Measurements from ENCODE around the gene SETD9.

The SETD9 gene

DNA sequence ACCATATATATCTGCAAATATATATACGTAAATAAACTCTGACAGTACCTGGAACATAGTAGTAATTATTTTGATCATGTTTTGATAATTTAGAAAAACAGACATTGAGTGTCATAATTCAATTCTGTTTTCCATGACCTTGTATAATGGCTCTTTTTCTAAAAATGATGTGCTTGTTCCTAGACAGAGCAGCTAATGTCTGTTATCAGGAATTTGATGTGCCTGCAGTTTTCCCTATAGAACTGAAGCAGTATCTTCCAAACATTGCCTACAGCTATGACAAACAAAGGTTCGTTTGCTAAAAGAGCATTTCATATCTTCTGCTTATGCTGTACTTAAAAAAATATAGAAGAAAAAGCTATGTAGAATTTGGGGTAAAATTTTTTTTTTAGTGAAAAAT lies 5.3 kb downstream of the SETD9 start:
- H3K4me1 Mint-ChIP-seq: peaks cover 16% of the 10 kb centered on the region
- no peaks in the 10 kb centered on the region for H3K36me3 Mint-ChIP-seq
- no peak overlapping the region for H3K4me3 Mint-ChIP-seq
- H3K27me3 Mint-ChIP-seq: no peaks in the 10 kb centered on the region
- H3K27ac Mint-ChIP-seq: no peak overlapping the region
- H3K9me3 Mint-ChIP-seq: no peaks in the 10 kb centered on the region

DNA sequence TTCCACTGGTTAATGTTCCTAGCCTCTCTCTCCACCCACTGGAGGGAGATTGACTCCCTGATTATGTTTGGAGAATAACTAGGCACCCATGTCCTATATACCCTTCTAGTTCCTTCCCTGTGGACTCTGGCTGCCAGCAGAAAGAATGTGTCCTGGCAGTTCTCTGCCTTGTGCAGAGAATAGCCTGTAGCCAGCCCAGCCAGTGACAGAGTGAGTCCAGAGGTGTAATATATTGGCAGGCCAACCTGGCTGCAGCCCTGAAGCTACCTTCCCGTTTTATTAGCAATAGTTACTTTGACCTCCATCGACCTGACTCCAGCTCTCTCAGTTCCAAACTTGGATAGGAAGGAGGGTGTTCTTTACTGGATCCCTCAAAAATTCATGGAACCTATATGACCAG lies 8.1 kb downstream of the SETD9 start:
- no peak overlapping the region for H3K4me3 Mint-ChIP-seq
- peaks cover under 1% of the 10 kb centered on the region for H3K36me3 Mint-ChIP-seq

DNA sequence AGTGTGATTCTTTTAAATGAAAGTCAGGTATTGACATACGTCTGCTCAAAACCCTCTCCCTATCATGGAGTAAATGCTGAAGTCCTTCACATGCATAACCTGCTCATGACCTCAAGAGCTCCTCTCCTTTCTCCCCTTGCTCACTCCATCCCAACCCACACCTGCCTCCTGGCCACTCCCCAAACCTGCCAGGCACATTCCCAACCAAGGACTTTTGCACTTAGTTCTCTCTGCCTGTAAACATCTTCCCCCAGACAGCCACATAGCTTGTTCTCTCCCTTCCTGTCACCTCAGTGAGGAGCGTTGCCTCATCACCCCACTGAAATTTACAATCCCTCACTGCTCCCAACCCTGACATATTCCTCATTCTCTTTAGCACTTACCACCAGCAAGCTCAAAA lies 8.7 kb downstream of the SETD9 start:
- H3K27ac Mint-ChIP-seq: no peak overlapping the region
- no peaks in the 10 kb centered on the region for H3K9me3 Mint-ChIP-seq
- H3K27me3 Mint-ChIP-seq: no peaks in the 10 kb centered on the region
- H3K4me3 Mint-ChIP-seq: no peak overlapping the region
- peaks cover 10% of the 10 kb centered on the region for H3K4me1 Mint-ChIP-seq
- peaks cover 1% of the 10 kb centered on the region for H3K36me3 Mint-ChIP-seq

More for the DNA sequence above, 8.1 kb downstream of the SETD9 start:
- H3K9me3 Mint-ChIP-seq: no peaks in the 10 kb centered on the region
- peaks cover 8% of the 10 kb centered on the region for H3K4me1 Mint-ChIP-seq
- no peaks in the 10 kb centered on the region for H3K27me3 Mint-ChIP-seq
- no peak overlapping the region for H3K27ac Mint-ChIP-seq

DNA sequence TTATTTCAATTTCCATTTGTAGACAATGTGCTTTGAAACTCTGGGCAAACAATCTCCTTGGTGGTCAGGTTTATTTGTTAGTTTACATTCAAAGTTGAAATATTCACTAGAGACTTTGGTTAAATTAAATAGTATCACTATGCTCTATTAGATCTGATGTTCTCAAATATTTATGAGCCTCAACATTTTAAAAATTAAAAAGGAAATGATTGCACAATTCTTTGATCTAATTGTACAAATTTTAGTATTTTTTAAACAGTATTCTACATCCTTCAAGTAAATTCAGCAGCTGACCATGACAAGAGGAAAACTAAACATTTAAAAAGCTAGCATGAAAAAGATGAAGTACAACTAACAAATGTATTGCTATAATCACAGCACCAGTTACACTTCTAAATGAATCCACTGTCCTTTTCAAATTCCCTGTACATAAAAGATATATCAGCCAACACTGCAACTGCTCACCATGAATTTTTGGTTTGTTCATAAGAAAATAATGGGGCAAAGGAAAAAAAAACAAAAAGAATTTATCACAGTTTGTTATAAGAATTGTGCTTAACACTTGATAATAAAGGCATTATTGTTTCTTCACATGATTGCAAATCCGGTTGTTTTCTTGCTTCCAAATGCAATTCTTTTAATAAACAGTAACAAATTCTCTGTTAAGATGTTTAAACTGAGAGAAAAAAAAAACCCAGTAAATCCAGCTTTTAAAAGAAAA lies 10.7 kb downstream of the SETD9 start:
- H3K4me3 Mint-ChIP-seq: no peak overlapping the region
- peaks cover 10% of the 10 kb centered on the region for H3K4me1 Mint-ChIP-seq
- H3K9me3 Mint-ChIP-seq: no peaks in the 10 kb centered on the region
- H3K27ac Mint-ChIP-seq: no peak overlapping the region
- peaks cover 7% of the 10 kb centered on the region for H3K36me3 Mint-ChIP-seq
- H3K27me3 Mint-ChIP-seq: no peaks in the 10 kb centered on the region

DNA sequence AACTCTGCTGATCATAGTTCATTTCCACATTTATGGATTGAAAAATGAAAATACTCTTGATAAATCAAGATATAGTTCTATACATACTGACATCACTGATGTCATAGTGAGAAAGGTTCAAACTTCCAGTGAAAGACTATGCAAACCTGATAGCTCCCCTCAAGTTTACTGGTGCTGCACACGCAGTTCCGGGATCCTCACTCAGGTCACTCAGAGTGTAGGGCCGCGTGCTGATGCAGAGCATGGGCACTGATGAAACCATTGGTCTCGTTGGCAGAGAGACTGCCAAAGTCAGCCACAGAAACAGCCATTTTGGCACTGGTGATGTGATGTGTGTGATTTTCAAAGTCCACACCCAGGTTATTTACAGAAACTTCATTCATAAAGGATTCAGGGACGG lies 13.5 kb downstream of the SETD9 start:
- peaks cover 19% of the 10 kb centered on the region for H3K36me3 Mint-ChIP-seq
- no peak overlapping the region for H3K27ac Mint-ChIP-seq

DNA sequence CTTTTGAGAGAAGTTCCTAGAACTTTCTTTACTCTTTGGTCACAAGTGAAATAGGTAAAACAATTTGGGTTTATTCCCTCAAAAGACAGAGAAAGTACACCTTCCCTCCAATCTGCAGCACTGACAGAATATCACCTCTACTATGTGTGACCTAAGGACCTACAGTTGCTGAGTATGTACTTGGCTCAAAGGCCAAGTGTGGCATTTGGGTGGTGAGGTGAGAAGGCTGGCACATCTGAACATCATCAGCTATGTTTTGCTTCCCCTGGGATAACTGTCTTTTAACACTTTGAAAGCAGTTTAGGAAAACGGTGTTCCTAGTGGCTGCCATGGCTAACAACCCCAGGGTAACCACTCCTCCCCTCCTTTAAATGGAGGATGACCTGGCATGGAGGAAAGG lies 24.9 kb downstream of the SETD9 start:
- Mint-ChIP-seq H3K4me1 (no peaks in the 10 kb centered on the region), H3K36me3 (peaks cover 8% of the 10 kb centered on the region), H3K27me3 (no peaks in the 10 kb centered on the region), H3K27ac (no peak overlapping the region), H3K4me3 (no peak overlapping the region), H3K9me3 (no peaks in the 10 kb centered on the region)

More for the DNA sequence above, 13.5 kb downstream of the SETD9 start:
- Mint-ChIP-seq H3K27me3 (no peaks in the 10 kb centered on the region), H3K4me1 (peaks cover 10% of the 10 kb centered on the region), H3K9me3 (no peaks in the 10 kb centered on the region), H3K4me3 (no peak overlapping the region)

DNA sequence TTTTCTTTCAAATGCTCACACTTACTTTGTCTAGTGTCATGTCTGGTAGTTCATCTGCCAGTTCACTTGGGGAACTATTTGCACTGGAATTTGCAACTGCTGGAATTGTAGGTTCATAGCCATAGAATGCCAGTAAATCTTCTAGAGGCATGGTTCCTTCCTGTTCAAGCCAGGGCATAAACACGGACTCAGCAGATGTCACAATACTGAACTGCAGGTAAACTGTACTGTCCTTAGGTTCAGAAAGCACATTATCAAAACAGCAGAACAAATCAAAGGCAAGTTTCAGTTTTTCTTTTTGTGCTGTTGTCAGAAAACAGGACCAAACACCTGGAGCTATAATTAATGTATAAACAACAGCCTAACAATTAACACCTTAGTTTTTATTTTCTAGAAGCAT lies 29.5 kb downstream of the SETD9 start:
- Mint-ChIP-seq H3K27ac (no peak overlapping the region), H3K9me3 (no peaks in the 10 kb centered on the region), H3K4me3 (no peak overlapping the region), H3K27me3 (no peaks in the 10 kb centered on the region), H3K36me3 (peaks cover 34% of the 10 kb centered on the region), H3K4me1 (peaks cover 12% of the 10 kb centered on the region)

DNA sequence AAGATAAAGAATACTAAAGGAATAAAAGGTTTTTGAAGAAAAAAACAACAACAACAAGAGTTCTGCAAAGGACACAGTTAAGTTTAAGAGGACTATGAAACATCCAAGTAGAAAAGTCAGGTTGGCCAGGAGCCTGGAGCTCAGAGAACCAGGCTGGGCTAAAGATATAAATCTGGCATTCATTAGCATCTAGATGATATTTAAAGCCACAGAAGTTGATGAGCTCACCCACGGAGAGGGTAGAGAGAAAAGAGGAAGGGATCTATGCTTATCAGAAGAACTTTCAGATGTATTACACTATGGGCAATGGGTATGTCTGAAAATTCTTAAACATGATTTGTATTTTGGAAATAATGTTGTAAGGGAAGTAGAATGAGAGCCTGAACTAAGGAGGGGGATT lies 32.6 kb downstream of the SETD9 start:
- H3K4me3 Mint-ChIP-seq: no peak overlapping the region
- H3K9me3 Mint-ChIP-seq: no peaks in the 10 kb centered on the region
- peaks cover 35% of the 10 kb centered on the region for H3K36me3 Mint-ChIP-seq
- H3K27ac Mint-ChIP-seq: no peak overlapping the region
- H3K27me3 Mint-ChIP-seq: no peaks in the 10 kb centered on the region
- peaks cover 12% of the 10 kb centered on the region for H3K4me1 Mint-ChIP-seq

DNA sequence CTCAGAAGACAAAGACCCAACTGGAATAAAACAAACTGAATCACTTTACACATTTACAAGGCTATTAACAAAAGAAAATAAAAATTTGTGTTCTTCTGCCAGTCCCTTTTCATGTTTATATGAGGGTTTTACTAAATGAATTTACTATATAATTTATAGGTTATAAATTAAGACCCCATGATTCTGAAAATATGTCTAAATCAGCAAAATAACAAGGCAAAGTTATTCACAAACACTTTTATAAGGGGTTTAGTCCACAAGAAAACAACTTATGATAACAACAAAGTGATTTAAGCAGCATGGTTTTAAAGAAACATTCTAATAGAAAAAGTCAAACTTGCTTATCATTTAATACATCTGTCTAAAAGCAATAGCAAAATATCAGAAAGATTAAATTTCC lies 37.7 kb downstream of the SETD9 start:
- H3K9me3 Mint-ChIP-seq: no peaks in the 10 kb centered on the region
- no peak overlapping the region for H3K4me3 Mint-ChIP-seq
- H3K27me3 Mint-ChIP-seq: no peaks in the 10 kb centered on the region
- peaks cover 19% of the 10 kb centered on the region for H3K36me3 Mint-ChIP-seq
- no peak overlapping the region for H3K27ac Mint-ChIP-seq
- peaks cover 24% of the 10 kb centered on the region for H3K4me1 Mint-ChIP-seq

DNA sequence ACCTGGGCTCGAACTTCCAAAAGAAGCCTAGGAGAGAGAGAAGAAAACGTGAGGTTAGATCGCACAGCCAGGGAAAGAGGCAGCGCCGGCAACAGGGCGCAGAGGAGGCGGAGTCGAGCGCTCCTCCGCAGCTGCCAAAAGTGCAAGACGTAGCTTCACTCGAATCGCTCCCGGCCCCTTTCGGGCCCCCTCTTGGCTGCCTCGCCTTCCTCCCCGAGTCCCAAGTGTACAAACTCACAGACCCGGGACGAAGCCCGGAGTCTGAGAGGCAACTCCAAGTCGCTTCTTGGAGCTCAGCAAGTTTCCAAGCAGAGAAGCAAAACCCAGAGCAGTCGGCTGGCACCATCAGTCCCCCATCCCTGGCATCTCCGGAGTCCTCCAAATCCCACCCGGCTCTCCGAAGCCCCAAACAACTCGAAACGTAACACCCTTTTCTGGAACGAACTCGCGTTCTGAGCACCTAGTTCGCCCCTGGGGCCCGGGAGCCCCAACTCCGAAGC lies 41.3 kb downstream of the SETD9 start:
- H3K9me3 Mint-ChIP-seq: no peaks in the 10 kb centered on the region
- H3K4me3 Mint-ChIP-seq: peak overlapping the region; percentile 94
- peaks cover 4% of the 10 kb centered on the region for H3K36me3 Mint-ChIP-seq
- peaks cover 25% of the 10 kb centered on the region for H3K4me1 Mint-ChIP-seq
- H3K27ac Mint-ChIP-seq: peak overlapping the region; percentile 76
- H3K27me3 Mint-ChIP-seq: peaks cover 4% of the 10 kb centered on the region

DNA sequence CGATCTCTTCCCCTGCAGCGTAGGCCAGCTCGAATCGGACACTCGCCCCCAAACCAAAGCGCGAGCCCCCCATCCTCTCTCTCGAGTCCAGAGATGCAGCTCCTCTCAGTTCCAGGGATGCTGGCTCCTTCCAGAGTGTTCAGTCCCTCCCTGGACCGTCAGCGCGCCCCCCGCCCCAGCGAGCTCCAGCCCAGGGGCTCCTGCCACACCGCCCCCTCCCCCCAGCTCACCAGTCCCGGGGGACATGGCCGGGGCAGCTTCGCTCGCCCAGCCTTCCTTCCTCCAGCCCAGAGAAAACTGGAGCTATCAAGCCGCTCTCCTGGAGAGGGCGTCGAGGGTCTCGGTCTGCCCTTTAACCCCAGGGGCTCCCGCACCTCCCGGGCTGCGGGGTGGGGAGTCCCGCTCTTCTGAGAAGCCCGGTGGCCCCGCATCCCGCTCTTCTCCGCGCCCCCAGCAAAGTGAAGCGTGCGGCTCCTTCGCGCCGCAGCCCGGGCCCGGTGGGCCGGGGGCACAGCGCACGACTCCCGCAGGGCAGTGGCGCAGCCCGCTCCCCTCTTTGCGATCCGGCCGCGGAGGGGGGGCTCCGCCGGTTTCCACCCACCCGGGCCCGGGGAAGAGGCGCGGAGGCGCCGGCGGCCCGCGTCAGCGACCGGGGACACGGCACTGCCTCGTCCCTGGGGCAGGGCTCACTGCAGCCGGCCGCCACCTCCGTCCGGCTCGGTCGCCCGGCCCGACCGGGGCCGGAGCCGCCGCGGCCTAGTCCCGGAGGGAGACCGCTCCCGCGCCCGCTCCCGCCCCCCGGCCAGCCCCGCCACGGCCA lies 41.9 kb downstream of the SETD9 start:
- H3K27me3 Mint-ChIP-seq: peaks cover 4% of the 10 kb centered on the region
- H3K9me3 Mint-ChIP-seq: no peaks in the 10 kb centered on the region
- no peaks in the 10 kb centered on the region for H3K36me3 Mint-ChIP-seq
- H3K4me3 Mint-ChIP-seq: peak overlapping the region; percentile 94
- peak overlapping the region; percentile 76 for H3K27ac Mint-ChIP-seq
- peaks cover 25% of the 10 kb centered on the region for H3K4me1 Mint-ChIP-seq

DNA sequence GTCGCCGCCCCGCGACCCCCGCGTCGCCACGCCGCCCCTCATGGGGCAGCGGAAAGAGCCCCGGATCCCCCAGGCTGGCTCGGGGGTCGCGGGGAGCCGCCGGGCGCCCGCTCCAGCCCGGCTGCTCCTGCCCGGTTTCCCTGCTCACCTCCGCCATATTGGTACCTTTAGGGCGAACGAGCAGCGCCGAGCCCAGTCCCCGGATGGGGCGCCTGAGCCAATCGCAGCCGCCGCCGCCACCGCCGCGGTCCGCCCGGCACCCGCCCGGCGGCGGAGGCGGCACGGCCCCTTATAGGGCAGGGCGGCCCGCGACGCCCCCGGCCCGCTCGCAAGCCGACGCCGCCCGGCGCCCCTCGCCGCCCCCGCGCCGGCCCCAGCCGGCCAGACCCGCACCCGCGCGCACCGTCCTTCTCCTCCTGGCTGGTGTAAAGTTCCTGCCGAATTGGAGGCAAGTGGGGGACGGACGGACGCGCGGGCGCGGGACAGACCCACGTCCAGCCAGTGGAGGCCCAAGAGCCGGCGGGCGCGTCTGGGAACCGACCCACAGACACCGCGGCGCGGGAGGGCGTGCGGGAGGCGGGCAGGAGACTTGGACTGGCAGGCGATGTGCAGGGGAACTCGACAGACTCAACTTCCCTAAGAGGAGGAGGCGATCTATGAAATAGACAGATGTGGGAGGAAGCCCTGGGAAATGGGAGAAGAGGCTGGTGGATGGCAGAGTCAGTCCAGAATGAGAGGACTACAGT lies 42.7 kb downstream of the SETD9 start, which contains the start of gene MIER3:
Gene MIER3, minus strand, starts transcription at position 178 of the 746 bp plus-strand sequence. Its CDS starts 21 bp downstream, at position 157.
- Mint-ChIP-seq H3K27ac (peak within 1 kb of the TSS; percentile 76), H3K27me3 (peaks cover 7% of the 10 kb centered on the region), H3K36me3 (no peaks in the 10 kb centered on the region), H3K4me3 (peak within 1 kb of the TSS; percentile 94), H3K4me1 (peaks cover 25% of the 10 kb centered on the region), H3K9me3 (no peaks in the 10 kb centered on the region)

DNA sequence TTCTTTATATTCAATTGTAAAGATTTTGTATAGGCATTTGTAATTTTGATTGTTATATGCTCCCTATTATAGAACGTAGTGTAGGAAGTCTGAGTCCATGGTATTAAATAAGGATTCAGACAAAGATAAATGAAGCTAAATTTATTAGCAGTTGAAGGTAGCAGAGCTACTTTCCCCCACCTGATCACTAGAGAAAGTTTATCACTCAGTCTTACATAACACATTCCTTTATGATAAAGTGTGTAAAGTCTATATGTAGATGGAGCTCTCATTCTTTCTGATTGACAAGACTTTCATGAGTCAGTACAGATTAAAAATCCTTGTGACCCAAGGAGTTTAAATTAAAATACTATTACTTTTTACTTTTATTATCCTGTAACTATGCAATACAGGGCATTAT lies 44.9 kb downstream of the SETD9 start:
- H3K27ac Mint-ChIP-seq: no peak overlapping the region
- H3K27me3 Mint-ChIP-seq: peaks cover 9% of the 10 kb centered on the region
- no peaks in the 10 kb centered on the region for H3K36me3 Mint-ChIP-seq
- no peaks in the 10 kb centered on the region for H3K9me3 Mint-ChIP-seq
- peaks cover 17% of the 10 kb centered on the region for H3K4me1 Mint-ChIP-seq
- H3K4me3 Mint-ChIP-seq: no peak overlapping the region

DNA sequence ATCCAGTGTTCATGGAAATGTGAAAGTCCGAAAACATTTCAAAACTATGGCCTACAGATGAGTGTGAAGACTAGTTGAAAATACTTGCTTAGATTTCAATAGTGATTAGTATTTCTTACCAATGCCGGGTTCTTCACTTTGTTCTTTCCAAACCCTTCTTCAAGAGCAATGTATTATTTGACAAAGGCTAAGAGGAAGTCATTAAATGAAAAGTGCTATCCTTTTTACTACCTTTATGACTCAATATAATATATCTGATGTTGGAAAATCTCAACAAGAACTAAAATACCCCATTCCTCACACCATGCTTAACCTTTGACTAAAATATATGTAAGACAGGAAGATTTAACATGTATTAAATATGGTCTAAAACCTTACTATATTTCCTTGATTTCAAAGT lies 49.2 kb downstream of the SETD9 start:
- Mint-ChIP-seq H3K27me3 (peaks cover 13% of the 10 kb centered on the region), H3K9me3 (no peaks in the 10 kb centered on the region), H3K36me3 (no peaks in the 10 kb centered on the region), H3K4me3 (no peak overlapping the region), H3K4me1 (no peaks in the 10 kb centered on the region), H3K27ac (no peak overlapping the region)

DNA sequence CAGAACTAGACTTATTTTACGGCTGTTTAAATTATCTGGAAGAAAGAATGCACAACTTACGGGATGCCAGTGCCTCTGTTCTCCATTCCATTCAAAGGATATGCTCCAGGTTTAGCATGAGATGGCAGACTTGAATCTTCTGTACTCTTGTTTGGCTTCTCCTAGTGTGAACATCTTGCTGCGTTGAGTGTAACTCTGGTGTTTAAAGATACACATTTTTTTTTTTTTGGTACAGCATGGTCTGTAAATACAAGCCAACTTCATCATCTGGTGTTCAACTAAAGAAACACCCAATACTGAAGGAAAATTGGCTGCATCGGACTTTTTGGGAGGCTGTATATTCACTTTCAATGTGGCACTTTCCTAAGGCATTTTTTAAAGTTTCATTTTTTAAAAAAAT lies 49.9 kb downstream of the SETD9 start:
- H3K27me3 Mint-ChIP-seq: peaks cover 13% of the 10 kb centered on the region
- H3K36me3 Mint-ChIP-seq: no peaks in the 10 kb centered on the region
- H3K9me3 Mint-ChIP-seq: no peaks in the 10 kb centered on the region
- H3K4me1 Mint-ChIP-seq: no peaks in the 10 kb centered on the region
- no peak overlapping the region for H3K4me3 Mint-ChIP-seq
- H3K27ac Mint-ChIP-seq: no peak overlapping the region

All from activated naive CD4-positive, alpha-beta T cell treated with anti-CD3 and anti-CD28 coated beads, Interleukin-2, amount 50 U/mL, for 24 hours (primary cell).